ENCODE results near the gene MTHFR. TPM values are rescaled to one million over a fixed set of nuclear protein-coding genes. Genes with fewer than 3 reads are reported as not detected.

Gene MTHFR
- total RNA-seq, 1 donor from 2014 or later = 29.2 TPM

- H3K36me3 Mint-ChIP-seq (ENCODE audit: insufficient read depth) = no peaks in the 10 kb centered on the region
- no peaks in the 10 kb centered on the region for H3K27me3 Mint-ChIP-seq
- H3K4me3 Mint-ChIP-seq (ENCODE audit: low read depth) = no peak overlapping the region
- H3K27ac Mint-ChIP-seq = no peak overlapping the region
- no peak for DNase-seq (ENCODE audit: low spot score, unreplicated experiment)
- H3K9me3 Mint-ChIP-seq (ENCODE audit: low read depth) = no peaks in the 10 kb centered on the region
- H3K4me1 Mint-ChIP-seq (ENCODE audit: low read depth) = no peaks in the 10 kb centered on the region
- no peak for TF ChIP-seq CTCF (IDR thresholded peaks at IDR 0.05; ENCODE audit: unreplicated experiment)
Observed at GRCh38 chr1:11774753-11775152, 31.0 kb downstream of the MTHFR start.

- H3K36me3 Mint-ChIP-seq (ENCODE audit: insufficient read depth) = no peaks in the 10 kb centered on the region
- H3K4me1 Mint-ChIP-seq (ENCODE audit: low read depth) = no peaks in the 10 kb centered on the region
- H3K4me3 Mint-ChIP-seq (ENCODE audit: low read depth) = no peak overlapping the region
- H3K27ac Mint-ChIP-seq = no peak overlapping the region
- H3K9me3 Mint-ChIP-seq (ENCODE audit: low read depth) = no peaks in the 10 kb centered on the region
- DNase-seq (ENCODE audit: low spot score, unreplicated experiment) = no peak
- TF ChIP-seq CTCF (IDR thresholded peaks at IDR 0.05; ENCODE audit: unreplicated experiment) = no peak
- peaks cover 1% of the 10 kb centered on the region for H3K27me3 Mint-ChIP-seq
Observed at GRCh38 chr1:11772458-11772857, 33.3 kb downstream of the MTHFR start.

- Mint-ChIP-seq H3K9me3 (ENCODE audit: low read depth) (no peaks in the 10 kb centered on the region), H3K27me3 (peaks cover 3% of the 10 kb centered on the region), H3K4me3 (ENCODE audit: low read depth) (no peak overlapping the region), H3K4me1 (ENCODE audit: low read depth) (no peaks in the 10 kb centered on the region), H3K36me3 (ENCODE audit: insufficient read depth) (no peaks in the 10 kb centered on the region), H3K27ac (no peak overlapping the region)
- no peak for DNase-seq (ENCODE audit: low spot score, unreplicated experiment)
- TF ChIP-seq CTCF (IDR thresholded peaks at IDR 0.05; ENCODE audit: unreplicated experiment) = no peak
Observed at GRCh38 chr1:11771481-11772043, 34.2 kb downstream of the MTHFR start.

GRCh38 chr1:11770011-11770410 is 35.8 kb downstream of the MTHFR start:
- no peak for DNase-seq (ENCODE audit: low spot score, unreplicated experiment)
- H3K4me3 Mint-ChIP-seq (ENCODE audit: low read depth) = no peak overlapping the region
- peaks cover 3% of the 10 kb centered on the region for H3K27me3 Mint-ChIP-seq
- no peaks in the 10 kb centered on the region for H3K36me3 Mint-ChIP-seq (ENCODE audit: insufficient read depth)
- H3K27ac Mint-ChIP-seq = no peak overlapping the region
- no peak for TF ChIP-seq CTCF (IDR thresholded peaks at IDR 0.05; ENCODE audit: unreplicated experiment)
- H3K9me3 Mint-ChIP-seq (ENCODE audit: low read depth) = no peaks in the 10 kb centered on the region
- H3K4me1 Mint-ChIP-seq (ENCODE audit: low read depth) = no peaks in the 10 kb centered on the region

GRCh38 chr1:11769274-11769673 is 36.5 kb downstream of the MTHFR start:
- H3K9me3 Mint-ChIP-seq (ENCODE audit: low read depth) = no peaks in the 10 kb centered on the region
- H3K27me3 Mint-ChIP-seq = peaks cover 3% of the 10 kb centered on the region
- H3K4me3 Mint-ChIP-seq (ENCODE audit: low read depth) = no peak overlapping the region
- no peak for TF ChIP-seq CTCF (IDR thresholded peaks at IDR 0.05; ENCODE audit: unreplicated experiment)
- no peaks in the 10 kb centered on the region for H3K36me3 Mint-ChIP-seq (ENCODE audit: insufficient read depth)
- H3K4me1 Mint-ChIP-seq (ENCODE audit: low read depth) = no peaks in the 10 kb centered on the region
- no peak for DNase-seq (ENCODE audit: low spot score, unreplicated experiment)
- H3K27ac Mint-ChIP-seq = no peak overlapping the region
